GM15510 (cell line): Measurements from ENCODE around the gene PHRF1.

ENCODE experiments used
- POLR2A ChIP-seq: IDR thresholded peaks from 3 replicates; pipeline ENCODE4 v1.6.1; 2011; ENCODE audit warnings: borderline replicate concordance; ENCODE audit not compliant: insufficient read length; ENCODE audit errors: extremely low read depth

Gene PHRF1

GRCh38 chr11:574632-575312 lies 1.5 kb upstream of the PHRF1 start:
- TF ChIP-seq POLR2A = no peak

GRCh38 chr11:575313-575995 lies 816 bp upstream of the PHRF1 start:
- TF ChIP-seq POLR2A = peak; percentile 32

GRCh38 chr11:576811-577610 lies 741 bp downstream of the PHRF1 start:
- TF ChIP-seq POLR2A = no peak

- TF ChIP-seq POLR2A = no peak
These were observed 1.3 kb downstream of the PHRF1 start for GRCh38 chr11:577611-577894.

GRCh38 chr11:578276-579035 lies 2.2 kb downstream of the PHRF1 start:
- TF ChIP-seq POLR2A = no peak

- TF ChIP-seq POLR2A = no peak
These were observed 3.7 kb downstream of the PHRF1 start for GRCh38 chr11:579830-580601.

GRCh38 chr11:581342-581741 lies 5.1 kb downstream of the PHRF1 start:
- TF ChIP-seq POLR2A = no peak

GRCh38 chr11:581752-582151 lies 5.5 kb downstream of the PHRF1 start:
- no peak for TF ChIP-seq POLR2A

- no peak for TF ChIP-seq POLR2A
These were observed 8.0 kb downstream of the PHRF1 start for GRCh38 chr11:584287-584686.

GRCh38 chr11:586376-587316 lies 10.4 kb downstream of the PHRF1 start:
- TF ChIP-seq POLR2A = no peak

- TF ChIP-seq POLR2A = no peak
These were observed 11.3 kb downstream of the PHRF1 start for GRCh38 chr11:587546-587945.

- no peak for TF ChIP-seq POLR2A
These were observed 11.7 kb downstream of the PHRF1 start for GRCh38 chr11:587978-588380.

- no peak for TF ChIP-seq POLR2A
These were observed 13.5 kb downstream of the PHRF1 start for GRCh38 chr11:589798-590197.
